Mesothelial cell of epicardium (in vitro differentiated cells): Measurements from ENCODE around the gene FITM1. TPM values are rescaled to one million over a fixed set of nuclear protein-coding genes. Genes with fewer than 3 reads are reported as not detected.

Source experiments
- DNase-seq, 2 experiments: peaks; one replicate each; pipeline ENCODE4 v3.0.0; 2021; ENCODE audit warnings: low spot score in 2 of 2; ENCODE audit not compliant: unreplicated experiment in 2 of 2
- H3K27ac Mint-ChIP-seq: 2 replicates; pipeline ENCODE4 v1.8.0; 2021; ENCODE audit warnings: mixed read lengths
- H3K27me3 Mint-ChIP-seq: 2 replicates; pipeline ENCODE4 v1.8.0; 2021; ENCODE audit warnings: low read depth, mixed read lengths
- H3K36me3 Mint-ChIP-seq: 2 replicates; pipeline ENCODE4 v1.8.0; 2021; ENCODE audit warnings: mixed read lengths
- H3K4me1 Mint-ChIP-seq: 2 replicates; pipeline ENCODE4 v1.8.0; 2021; ENCODE audit warnings: mixed read lengths
- H3K4me3 Mint-ChIP-seq: 2 replicates; pipeline ENCODE4 v1.8.0; 2021; ENCODE audit warnings: mild to moderate bottlenecking, moderate library complexity, mixed read lengths
- H3K9me3 Mint-ChIP-seq: 2 replicates; pipeline ENCODE4 v1.8.0; 2021; ENCODE audit warnings: mixed read lengths
- microRNA-seq: library from miRNA; unstranded; fragments of <30 nt; microRNA quantifications from one replicate; pipeline ENCODE4 v1.2.0, GENCODE V29; 2021; ENCODE audit warnings: inconsistent platforms, mixed read lengths
- total RNA-seq: library from RNA; stranded (reverse); gene quantifications from 3 replicates; pipeline ENCODE4 v1.2.1, GENCODE V29; 2021
- TF ChIP-seq, protein P1 (sequence below): fragments of 200-600 bp; sonication (generic); IDR thresholded peaks from one replicate; pipeline ENCODE4 v1.5.0; 2021; ENCODE audit warnings: antibody characterized with exemption; ENCODE audit not compliant: unreplicated experiment

Gene FITM1
- total RNA-seq, 1 donor from 2014 or later, result 1.5 TPM

DNA sequence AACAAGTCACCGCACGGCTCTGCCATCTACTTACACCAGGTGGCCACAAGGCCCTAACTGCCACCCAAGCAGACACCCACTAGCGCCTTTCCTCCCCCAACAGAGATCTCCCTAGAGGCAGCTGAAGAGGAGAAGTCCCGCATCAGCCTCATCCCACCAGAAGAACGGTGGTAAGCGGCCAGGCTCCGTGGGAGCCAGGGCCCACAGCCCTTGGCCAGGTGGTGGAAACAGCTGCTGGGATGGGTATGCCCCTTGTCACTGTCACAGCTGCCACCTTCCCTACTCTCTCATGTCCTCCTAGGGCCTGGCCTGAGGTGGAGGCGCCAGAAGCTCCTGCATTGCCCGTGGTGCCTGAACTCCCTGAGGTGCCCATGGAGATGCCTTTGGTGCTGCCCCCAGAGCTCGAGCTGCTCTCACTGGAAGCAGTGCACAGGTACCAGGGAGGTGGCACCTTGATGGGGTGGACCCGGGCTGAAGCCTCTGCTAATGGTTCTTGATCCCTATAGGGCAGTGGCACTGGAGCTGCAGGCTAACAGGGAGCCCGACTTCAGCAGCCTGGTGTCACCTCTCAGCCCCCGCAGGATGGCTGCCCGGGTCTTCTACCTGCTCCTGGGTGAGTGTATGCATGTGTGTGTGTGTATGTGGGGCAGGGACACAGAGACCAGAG lies 49.0 kb downstream of the FITM1 start:
- Mint-ChIP-seq H3K27me3 (no peaks in the 10 kb centered on the region), H3K27ac (peak overlapping the region; percentile 88), H3K4me3 (no peak overlapping the region), H3K36me3 (peaks cover 28% of the 10 kb centered on the region), H3K9me3 (no peaks in the 10 kb centered on the region), H3K4me1 (peaks cover 25% of the 10 kb centered on the region)
- TF ChIP-seq, protein P1, sequence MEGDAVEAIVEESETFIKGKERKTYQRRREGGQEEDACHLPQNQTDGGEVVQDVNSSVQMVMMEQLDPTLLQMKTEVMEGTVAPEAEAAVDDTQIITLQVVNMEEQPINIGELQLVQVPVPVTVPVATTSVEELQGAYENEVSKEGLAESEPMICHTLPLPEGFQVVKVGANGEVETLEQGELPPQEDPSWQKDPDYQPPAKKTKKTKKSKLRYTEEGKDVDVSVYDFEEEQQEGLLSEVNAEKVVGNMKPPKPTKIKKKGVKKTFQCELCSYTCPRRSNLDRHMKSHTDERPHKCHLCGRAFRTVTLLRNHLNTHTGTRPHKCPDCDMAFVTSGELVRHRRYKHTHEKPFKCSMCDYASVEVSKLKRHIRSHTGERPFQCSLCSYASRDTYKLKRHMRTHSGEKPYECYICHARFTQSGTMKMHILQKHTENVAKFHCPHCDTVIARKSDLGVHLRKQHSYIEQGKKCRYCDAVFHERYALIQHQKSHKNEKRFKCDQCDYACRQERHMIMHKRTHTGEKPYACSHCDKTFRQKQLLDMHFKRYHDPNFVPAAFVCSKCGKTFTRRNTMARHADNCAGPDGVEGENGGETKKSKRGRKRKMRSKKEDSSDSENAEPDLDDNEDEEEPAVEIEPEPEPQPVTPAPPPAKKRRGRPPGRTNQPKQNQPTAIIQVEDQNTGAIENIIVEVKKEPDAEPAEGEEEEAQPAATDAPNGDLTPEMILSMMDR, result no peak
- DNase-seq, result no peak

DNA sequence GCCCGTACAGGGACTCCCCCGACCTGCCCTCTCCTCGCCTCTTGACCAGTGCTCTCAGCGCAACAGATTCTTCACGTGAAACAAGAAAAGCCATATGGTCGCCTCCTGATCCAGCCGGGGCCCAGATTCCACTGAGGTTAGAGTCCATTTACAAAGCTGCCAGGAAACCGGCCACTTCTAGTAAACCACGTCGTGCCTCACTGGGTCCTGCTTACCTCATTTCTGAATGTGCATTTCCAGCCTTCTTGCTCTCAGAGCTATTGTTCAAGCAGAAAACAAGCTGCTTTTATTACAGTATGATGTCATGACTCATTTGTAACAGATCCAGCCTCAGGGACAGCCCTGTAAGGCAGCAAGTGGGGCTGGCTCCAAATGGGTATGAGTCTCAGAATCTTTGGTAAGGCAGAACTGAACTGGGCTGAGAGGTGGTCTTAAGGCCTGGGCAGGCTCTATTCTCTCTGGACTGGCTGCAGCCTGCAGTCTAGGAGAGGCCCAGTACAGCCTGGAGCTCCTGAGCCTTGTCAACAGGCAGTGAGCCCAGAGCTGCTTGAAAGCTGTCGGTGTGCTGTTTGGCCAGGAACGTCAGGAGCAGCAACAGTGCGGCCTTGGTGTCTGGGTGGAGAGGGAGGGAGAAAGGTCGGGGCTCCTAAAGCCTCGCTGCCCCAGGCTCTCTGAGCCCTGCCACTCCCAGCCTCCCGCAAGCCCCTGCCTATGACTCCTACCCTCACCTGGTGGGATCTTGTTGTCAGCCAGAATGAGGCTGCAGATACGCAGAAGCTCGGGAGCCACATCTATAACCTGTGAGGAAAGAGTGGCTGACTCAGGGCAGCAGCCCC lies 49.7 kb downstream of the FITM1 start:
- Mint-ChIP-seq H3K36me3 (peaks cover 22% of the 10 kb centered on the region), H3K4me1 (peaks cover 17% of the 10 kb centered on the region), H3K9me3 (no peaks in the 10 kb centered on the region), H3K27me3 (no peaks in the 10 kb centered on the region), H3K27ac (peak overlapping the region; percentile 88), H3K4me3 (no peak overlapping the region)
- DNase-seq, result no peak
- TF ChIP-seq, protein P1, result no peak

DNA sequence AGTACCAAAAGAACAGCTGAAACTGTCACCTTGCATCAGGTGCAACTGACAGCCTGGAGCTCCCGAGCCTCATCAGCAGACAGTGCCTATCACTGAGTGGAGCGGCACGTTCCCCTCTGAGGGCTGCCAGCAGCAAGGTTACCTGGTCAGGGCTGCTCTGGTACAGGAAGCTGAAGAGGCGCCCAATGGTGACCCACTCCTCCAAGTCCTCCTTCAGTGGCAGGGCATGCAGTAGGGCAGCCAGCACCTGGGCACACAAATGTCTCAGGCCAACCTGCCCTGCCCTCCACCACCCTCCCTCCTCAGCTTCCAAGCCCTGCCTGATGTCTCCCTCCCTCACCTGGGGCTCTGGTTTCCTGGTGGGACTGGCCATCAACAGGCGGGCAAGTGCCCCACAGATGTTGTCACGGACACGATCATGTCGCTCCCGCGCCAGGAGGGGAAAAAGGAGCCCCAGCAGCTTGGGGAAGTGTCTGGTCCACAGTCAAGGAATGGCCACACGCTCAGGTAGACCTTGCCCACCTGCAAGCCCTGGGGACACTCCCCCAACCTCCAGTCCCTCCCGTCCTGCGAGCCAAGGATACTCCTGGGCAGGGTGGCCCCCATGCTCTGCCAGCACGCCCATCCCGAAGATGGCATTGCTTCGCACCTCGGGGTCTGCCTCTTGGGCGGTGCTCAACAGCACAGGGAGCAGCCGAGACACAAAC lies 51.1 kb downstream of the FITM1 start:
- TF ChIP-seq, protein P1, result no peak
- Mint-ChIP-seq H3K36me3 (peaks cover 21% of the 10 kb centered on the region), H3K4me3 (no peak overlapping the region), H3K27me3 (no peaks in the 10 kb centered on the region), H3K9me3 (no peaks in the 10 kb centered on the region), H3K4me1 (peaks cover 14% of the 10 kb centered on the region), H3K27ac (peak overlapping the region; percentile 73)
- no peak for DNase-seq

Small RNA genes within 50 kb of the gene (microRNA-seq; reads per million reads assigned to microRNA genes)
- gene MIR7703, result not detected

Other genes with a start within 250 kb of the FITM1 start
- 20.9 to 23.7 TPM (median 22.0 TPM) in 3 replicates for gene DHRS4, start 176.9 kb upstream of the FITM1 start, total RNA-seq
- 19.1 to 23.2 TPM (median 22.5 TPM) in 3 replicates for gene DHRS4L2, start 141.7 kb upstream of the FITM1 start, total RNA-seq
- 1.1 to 1.6 TPM (median 1.4 TPM) in 3 replicates for gene CARMIL3, start 78.7 kb upstream of the FITM1 start, total RNA-seq
- not detected in 3 replicates for gene CPNE6, start 59.1 kb upstream of the FITM1 start, total RNA-seq
- gene PCK2, start 36.3 kb upstream of the FITM1 start, total RNA-seq, result 18.9 to 22.2 TPM (median 20.6 TPM) in 3 replicates
- gene DCAF11, start 15.9 kb upstream of the FITM1 start, total RNA-seq, result 62.3 to 71.1 TPM (median 63.7 TPM) in 3 replicates
- gene NRL, start 15.7 kb upstream of the FITM1 start, total RNA-seq, result 1.5 to 2.0 TPM (median 1.8 TPM) in 3 replicates
- gene PSME1, start 5.5 kb downstream of the FITM1 start, total RNA-seq, result 148 to 154 TPM (median 154 TPM) in 3 replicates
- gene EMC9, start 10.9 kb downstream of the FITM1 start, total RNA-seq, result 17.7 to 21.3 TPM (median 21.2 TPM) in 3 replicates
- 143 to 149 TPM (median 148 TPM) in 3 replicates for gene PSME2, start 16.0 kb downstream of the FITM1 start, total RNA-seq
- gene RNF31, start 16.8 kb downstream of the FITM1 start, total RNA-seq, result 90.5 to 96.0 TPM (median 90.5 TPM) in 3 replicates
- 244 to 274 TPM (median 250 TPM) in 3 replicates for gene IRF9, start 30.6 kb downstream of the FITM1 start, total RNA-seq
- gene REC8, start 41.4 kb downstream of the FITM1 start, total RNA-seq, result 465 to 486 TPM (median 484 TPM) in 3 replicates
- gene IPO4, start 58.2 kb downstream of the FITM1 start, total RNA-seq, result 38.4 to 43.2 TPM (median 39.3 TPM) in 3 replicates
- gene TM9SF1, start 64.8 kb downstream of the FITM1 start, total RNA-seq, result 44.9 to 45.8 TPM (median 45.7 TPM) in 3 replicates
- 0.29 to 0.49 TPM (median 0.31 TPM) in 3 replicates for gene TSSK4, start 75.0 kb downstream of the FITM1 start, total RNA-seq
- 38.4 to 48.0 TPM (median 44.7 TPM) in 3 replicates for gene CHMP4A, start 82.8 kb downstream of the FITM1 start, total RNA-seq
- gene MDP1, start 85.4 kb downstream of the FITM1 start, total RNA-seq, result 18.0 to 18.4 TPM (median 18.3 TPM) in 3 replicates
- gene NEDD8, start 101.7 kb downstream of the FITM1 start, total RNA-seq, result 148 to 156 TPM (median 155 TPM) in 3 replicates
- gene GMPR2, start 102.3 kb downstream of the FITM1 start, total RNA-seq, result 72.5 to 78.7 TPM (median 74.1 TPM) in 3 replicates
- gene TINF2, start 112.0 kb downstream of the FITM1 start, total RNA-seq, result 49.1 to 55.2 TPM (median 51.1 TPM) in 3 replicates
- gene TGM1, start 132.5 kb downstream of the FITM1 start, total RNA-seq, result 9.5 to 12.1 TPM (median 10.2 TPM) in 3 replicates
- gene RABGGTA, start 140.9 kb downstream of the FITM1 start, total RNA-seq, result 28.7 to 34.5 TPM (median 31.2 TPM) in 3 replicates
- 38.3 to 41.4 TPM (median 39.8 TPM) in 3 replicates for gene DHRS1, start 169.1 kb downstream of the FITM1 start, total RNA-seq
- gene NOP9, start 169.2 kb downstream of the FITM1 start, total RNA-seq, result 27.8 to 30.8 TPM (median 28.8 TPM) in 3 replicates
- gene CIDEB, start 177.3 kb downstream of the FITM1 start, total RNA-seq, result not detected in 3 replicates
- 13.0 to 14.9 TPM (median 14.8 TPM) in 3 replicates for gene LTB4R2, start 179.5 kb downstream of the FITM1 start, total RNA-seq
- gene LTB4R, start 180.8 kb downstream of the FITM1 start, total RNA-seq, result 10.7 to 11.8 TPM (median 11.1 TPM) in 3 replicates
- gene ADCY4, start 204.4 kb downstream of the FITM1 start, total RNA-seq, result 2.8 to 3.4 TPM (median 3.4 TPM) in 3 replicates
- gene RIPK3, start 209.3 kb downstream of the FITM1 start, total RNA-seq, result 1.9 to 2.2 TPM (median 2.0 TPM) in 3 replicates
- 291 to 298 TPM (median 292 TPM) in 3 replicates for gene NFATC4, start 237.5 kb downstream of the FITM1 start, total RNA-seq